Measurements from ENCODE around the gene GALNT13.
A peak's percentile ranks its signal among the peaks of the same experiment; 100 is the strongest.

GALNT13 gene

DNA sequence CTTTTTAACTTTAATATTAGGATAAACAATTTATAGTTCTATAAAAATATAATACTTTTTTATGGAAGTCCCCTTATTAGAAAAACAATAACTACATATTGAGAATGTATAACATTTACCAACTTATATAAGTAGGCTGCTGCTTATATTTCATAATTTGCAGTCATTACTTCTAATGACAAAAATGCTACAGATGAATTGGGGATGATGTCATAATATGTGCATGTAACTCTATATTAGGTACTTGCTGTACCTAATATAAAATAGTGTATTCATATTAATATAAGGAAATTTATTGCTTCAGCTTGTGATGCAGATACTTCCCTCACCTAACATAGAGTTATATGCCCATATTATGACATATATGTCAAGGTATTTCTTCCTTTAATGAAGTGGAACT is 100.7 kb downstream of the GALNT13 start:
- no peak for TF ChIP-seq CTCF (conservative IDR thresholded peaks at IDR 0.05; ENCODE audit: low read depth, low read length)
- DNase-seq (ENCODE audit: low read depth): no peak
- no peak overlapping the region for H3K4me3 ChIP-seq (ENCODE audit: low read length)

DNA sequence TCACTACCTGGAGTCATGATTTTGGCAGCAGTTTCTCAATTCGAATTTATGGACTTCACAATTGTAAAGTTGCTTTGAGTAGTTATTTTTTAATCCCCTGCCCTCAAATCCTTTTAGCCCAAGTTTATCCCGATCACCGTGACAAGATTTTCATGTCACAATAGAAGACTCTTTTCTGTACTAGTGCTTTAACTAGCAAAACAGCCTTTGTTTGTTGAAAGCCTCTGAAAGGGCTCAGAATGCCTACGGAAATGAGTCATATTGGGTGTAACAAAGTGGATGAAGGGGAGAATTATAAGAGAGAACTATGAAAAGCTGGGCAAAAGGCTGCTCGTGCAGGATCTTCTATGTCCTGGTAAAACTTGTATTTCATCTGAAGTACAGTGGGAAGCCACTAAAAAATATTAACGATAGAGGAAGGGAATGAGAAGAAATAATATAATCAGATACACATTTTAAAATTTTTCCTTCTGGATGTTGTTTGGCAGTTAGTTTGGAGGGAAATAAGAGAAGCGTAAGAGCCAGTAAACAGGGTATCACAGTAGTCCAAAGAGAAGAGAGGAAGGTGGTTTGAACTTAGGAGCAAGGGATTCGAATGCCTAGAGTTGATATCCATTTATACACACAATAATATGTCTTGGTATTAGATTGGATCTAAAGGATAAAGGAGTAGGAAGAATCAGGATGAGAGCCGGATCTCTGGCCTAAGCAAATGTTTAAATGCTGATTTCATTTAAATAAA is 114.9 kb downstream of the GALNT13 start:
- no peak overlapping the region for H3K4me3 ChIP-seq (ENCODE audit: low read length)
- peak; percentile 73 for DNase-seq (ENCODE audit: low read depth)
- TF ChIP-seq CTCF (conservative IDR thresholded peaks at IDR 0.05; ENCODE audit: low read depth, low read length): no peak

GRCh38 chr2:153990771-153991170 is 119.0 kb downstream of the GALNT13 start:
- no peak for DNase-seq (ENCODE audit: low read depth)
- no peak for TF ChIP-seq CTCF (conservative IDR thresholded peaks at IDR 0.05; ENCODE audit: low read depth, low read length)

DNA sequence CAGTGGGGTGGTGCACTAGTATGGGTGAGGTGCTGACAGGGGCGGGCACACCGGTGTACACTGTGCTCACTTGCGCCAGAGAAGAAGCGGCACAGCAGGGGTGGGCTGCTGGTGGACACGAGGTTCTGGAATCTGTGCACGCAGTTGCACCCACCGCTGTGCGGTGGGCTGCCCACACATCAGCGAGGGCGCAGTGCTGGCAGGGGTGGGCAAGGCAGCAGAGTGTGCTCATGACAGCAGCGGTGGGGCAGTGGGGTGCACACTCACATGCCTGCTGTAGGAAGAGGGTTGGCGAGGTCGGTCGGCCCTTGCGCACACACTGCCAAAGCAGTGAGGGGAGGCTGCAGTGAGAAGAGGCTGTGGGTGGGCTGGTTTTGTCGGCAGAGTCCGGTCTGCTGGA is 141.8 kb downstream of the GALNT13 start:
- H3K4me3 ChIP-seq (ENCODE audit: low read length): no peak overlapping the region
- no peak for TF ChIP-seq CTCF (conservative IDR thresholded peaks at IDR 0.05; ENCODE audit: low read depth, low read length)
- DNase-seq (ENCODE audit: low read depth): no peak

More at GRCh38 chr2:153990771-153991170, 119.0 kb downstream of the GALNT13 start:
- H3K4me3 ChIP-seq (ENCODE audit: low read length): no peak overlapping the region

- TF ChIP-seq CTCF (conservative IDR thresholded peaks at IDR 0.05; ENCODE audit: low read depth, low read length): no peak
- no peak for DNase-seq (ENCODE audit: low read depth)
- no peak overlapping the region for H3K4me3 ChIP-seq (ENCODE audit: low read length)
These were observed 143.5 kb downstream of the GALNT13 start for GRCh38 chr2:154015233-154015632.

- TF ChIP-seq CTCF (conservative IDR thresholded peaks at IDR 0.05; ENCODE audit: low read depth, low read length): no peak
- H3K4me3 ChIP-seq (ENCODE audit: low read length): no peak overlapping the region
- DNase-seq (ENCODE audit: low read depth): no peak
These were observed 157.8 kb downstream of the GALNT13 start for GRCh38 chr2:154029504-154029903.

DNA sequence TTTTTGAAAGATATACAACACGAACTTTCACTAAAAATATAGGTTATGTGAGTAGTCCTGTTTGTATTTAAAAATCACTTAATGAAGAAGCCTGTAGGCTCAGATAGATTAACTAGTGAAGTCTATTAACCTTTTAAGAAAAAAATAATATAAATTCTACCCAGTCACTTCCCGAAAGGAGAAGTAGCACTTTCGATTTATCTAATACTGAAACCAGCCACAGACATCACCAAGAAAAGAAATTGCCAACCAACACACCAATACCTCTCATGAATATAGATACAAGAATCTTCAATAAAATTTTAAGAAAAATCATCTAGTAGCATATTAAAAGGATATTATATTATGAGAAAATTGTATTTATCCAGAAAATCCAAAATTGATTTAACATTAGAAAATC is 160.5 kb downstream of the GALNT13 start:
- H3K4me3 ChIP-seq (ENCODE audit: low read length): no peak overlapping the region
- no peak for TF ChIP-seq CTCF (conservative IDR thresholded peaks at IDR 0.05; ENCODE audit: low read depth, low read length)

More for the DNA sequence above, 160.5 kb downstream of the GALNT13 start:
- no peak for DNase-seq (ENCODE audit: low read depth)
